Prostate gland (tissue), 2 donors: Measurements from ENCODE around the gene ASPA.

Experiments used
- POLR2A ChIP-seq: fragments of 450-650 bp; IDR thresholded peaks from one replicate; pipeline ENCODE4 v1.6.1; 2016; ENCODE audit warnings: antibody characterized with exemption, mild to moderate bottlenecking
- POLR2AphosphoS5 ChIP-seq: sonication (generic); formaldehyde crosslinking; IDR thresholded peaks from one replicate; pipeline ENCODE4 v1.6.1; 2017; ENCODE audit warnings: antibody characterized with exemption
- TF ChIP-seq, protein P1 (sequence below), 4 experiments: fragments of 200-600 bp in 2 of 4; fragments of 450-650 bp in 2 of 4; sonication (generic) in 2 of 4; IDR thresholded peaks; 1 replicate in 3 of 4; 2 replicates in 1 of 4; pipeline ENCODE4 v1.5.1; 2016 to 2019; ENCODE audit warnings: antibody characterized with exemption in 4 of 4, mild to moderate bottlenecking in 2 of 4, moderate library complexity in 2 of 4

DNA sequence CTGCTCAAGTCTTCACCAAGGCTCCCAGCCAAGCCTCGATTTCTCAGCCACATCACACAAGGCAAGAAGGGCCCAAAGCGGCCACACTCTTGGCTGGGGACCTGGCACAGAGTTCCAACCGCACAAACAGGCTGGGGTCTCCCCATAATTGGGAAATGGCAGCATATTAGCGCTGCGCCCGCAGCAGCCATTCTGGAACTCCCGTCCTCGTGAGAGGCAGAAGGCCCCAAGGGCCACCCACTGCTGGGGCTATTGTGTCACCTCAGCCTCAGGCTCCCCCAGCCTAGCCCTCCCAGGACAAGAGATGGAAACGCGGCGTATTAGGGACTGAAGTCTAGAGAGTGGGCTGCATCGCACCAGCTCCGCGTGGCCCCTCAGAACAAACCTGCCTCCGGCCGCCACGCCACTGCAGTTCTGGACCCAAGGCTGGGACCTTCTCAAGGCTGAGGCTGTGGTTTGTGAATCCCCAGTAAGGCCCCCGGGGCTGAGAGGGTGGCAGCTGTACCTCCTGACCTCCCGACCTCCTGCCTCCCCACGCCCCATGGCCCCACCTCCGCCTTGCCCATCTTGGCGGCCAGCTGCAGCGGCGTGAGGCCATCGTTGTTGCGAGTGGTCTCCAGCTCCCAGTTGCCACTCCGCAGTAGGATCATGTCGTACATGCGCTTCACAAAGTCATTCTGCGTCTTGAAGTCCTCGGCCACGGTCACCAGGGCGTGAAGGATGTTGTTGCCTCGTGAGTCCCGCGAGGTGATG lies 56.5 kb downstream of the ASPA start:
- TF ChIP-seq POLR2A, result no peak
- TF ChIP-seq, protein P1, sequence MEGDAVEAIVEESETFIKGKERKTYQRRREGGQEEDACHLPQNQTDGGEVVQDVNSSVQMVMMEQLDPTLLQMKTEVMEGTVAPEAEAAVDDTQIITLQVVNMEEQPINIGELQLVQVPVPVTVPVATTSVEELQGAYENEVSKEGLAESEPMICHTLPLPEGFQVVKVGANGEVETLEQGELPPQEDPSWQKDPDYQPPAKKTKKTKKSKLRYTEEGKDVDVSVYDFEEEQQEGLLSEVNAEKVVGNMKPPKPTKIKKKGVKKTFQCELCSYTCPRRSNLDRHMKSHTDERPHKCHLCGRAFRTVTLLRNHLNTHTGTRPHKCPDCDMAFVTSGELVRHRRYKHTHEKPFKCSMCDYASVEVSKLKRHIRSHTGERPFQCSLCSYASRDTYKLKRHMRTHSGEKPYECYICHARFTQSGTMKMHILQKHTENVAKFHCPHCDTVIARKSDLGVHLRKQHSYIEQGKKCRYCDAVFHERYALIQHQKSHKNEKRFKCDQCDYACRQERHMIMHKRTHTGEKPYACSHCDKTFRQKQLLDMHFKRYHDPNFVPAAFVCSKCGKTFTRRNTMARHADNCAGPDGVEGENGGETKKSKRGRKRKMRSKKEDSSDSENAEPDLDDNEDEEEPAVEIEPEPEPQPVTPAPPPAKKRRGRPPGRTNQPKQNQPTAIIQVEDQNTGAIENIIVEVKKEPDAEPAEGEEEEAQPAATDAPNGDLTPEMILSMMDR (IDR thresholded peaks at IDR 0.05), result no peak
- TF ChIP-seq POLR2AphosphoS5, result no peak
